ENCODE measurements around the gene LYAR. TPM values are rescaled to one million over a fixed set of nuclear protein-coding genes. Genes with fewer than 3 reads are reported as not detected.

The LYAR gene
- total RNA-seq, 2 experiments from 2014 or later = 97.6 to 106 TPM

DNA sequence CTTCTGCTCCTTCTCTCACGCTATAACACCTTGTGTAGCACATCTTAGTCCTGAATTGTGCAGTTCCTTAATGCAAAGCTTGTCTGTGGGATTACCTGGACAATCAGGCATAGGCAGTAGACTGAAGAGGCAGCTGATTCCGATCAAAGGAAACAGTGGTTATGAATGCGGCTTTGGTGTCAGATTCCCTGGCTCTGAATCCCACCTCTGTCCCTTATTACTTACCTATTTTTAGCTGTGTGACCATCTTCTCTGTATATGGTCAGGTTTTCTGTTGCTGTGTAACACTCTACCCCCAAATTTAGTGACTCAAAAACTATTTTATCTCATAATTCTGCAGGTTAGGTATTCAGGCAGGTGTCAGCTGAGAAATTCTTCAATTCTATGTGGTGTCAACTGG lies 3.3 kb upstream of the LYAR start:
- Mint-ChIP-seq H3K27ac (no peak overlapping the region), H3K4me3 (no peak overlapping the region), H3K9me3 (peaks cover 2% of the 10 kb centered on the region), H3K4me1 (peaks cover 36% of the 10 kb centered on the region), H3K36me3 (peaks cover 24% of the 10 kb centered on the region), H3K27me3 (no peaks in the 10 kb centered on the region)
- DNase-seq = no peak

GRCh38 chr4:4289597-4289940 lies 385 bp downstream of the LYAR start:
- Mint-ChIP-seq H3K36me3 (peaks cover 23% of the 10 kb centered on the region), H3K4me1 (peaks cover 43% of the 10 kb centered on the region), H3K4me3 (peak overlapping the region; percentile 97), H3K27me3 (no peaks in the 10 kb centered on the region), H3K9me3 (no peaks in the 10 kb centered on the region), H3K27ac (peak overlapping the region; percentile 92)
- DNase-seq = no peak

DNA sequence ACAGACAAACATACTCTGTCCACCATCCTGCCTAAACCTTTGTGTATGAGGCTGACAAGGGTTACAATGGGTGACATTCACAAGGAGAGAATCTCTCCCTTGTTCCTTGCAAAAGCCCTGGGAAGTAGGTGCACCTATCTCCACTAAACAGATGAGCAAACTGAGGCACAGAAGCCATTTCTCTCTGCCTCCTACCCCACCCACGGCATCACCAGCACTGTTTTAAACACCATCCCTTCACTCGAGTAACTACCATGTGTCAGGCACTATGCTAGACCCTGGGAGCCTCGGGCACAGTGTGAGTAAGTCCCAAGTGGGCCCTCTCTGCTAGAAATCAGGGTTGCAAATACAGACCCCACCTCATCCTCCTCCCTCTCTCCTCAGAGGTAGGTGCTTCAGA lies 899 bp downstream of the LYAR start:
- H3K9me3 Mint-ChIP-seq = no peaks in the 10 kb centered on the region
- peaks cover 23% of the 10 kb centered on the region for H3K36me3 Mint-ChIP-seq
- H3K27me3 Mint-ChIP-seq = no peaks in the 10 kb centered on the region
- no peak for DNase-seq
- H3K27ac Mint-ChIP-seq = peak overlapping the region; percentile 92
- H3K4me3 Mint-ChIP-seq = peak overlapping the region; percentile 97
- peaks cover 43% of the 10 kb centered on the region for H3K4me1 Mint-ChIP-seq

- Mint-ChIP-seq H3K9me3 (no peaks in the 10 kb centered on the region), H3K27ac (no peak overlapping the region), H3K36me3 (peaks cover 23% of the 10 kb centered on the region), H3K27me3 (no peaks in the 10 kb centered on the region), H3K4me3 (peak overlapping the region; percentile 35), H3K4me1 (peaks cover 40% of the 10 kb centered on the region)
- DNase-seq = no peak
Measured at GRCh38 chr4:4288098-4288497, 1.9 kb downstream of the LYAR start.

GRCh38 chr4:4284827-4285618 lies 4.9 kb downstream of the LYAR start:
- peaks cover 29% of the 10 kb centered on the region for H3K36me3 Mint-ChIP-seq
- no peaks in the 10 kb centered on the region for H3K9me3 Mint-ChIP-seq
- H3K4me3 Mint-ChIP-seq = no peak overlapping the region

DNA sequence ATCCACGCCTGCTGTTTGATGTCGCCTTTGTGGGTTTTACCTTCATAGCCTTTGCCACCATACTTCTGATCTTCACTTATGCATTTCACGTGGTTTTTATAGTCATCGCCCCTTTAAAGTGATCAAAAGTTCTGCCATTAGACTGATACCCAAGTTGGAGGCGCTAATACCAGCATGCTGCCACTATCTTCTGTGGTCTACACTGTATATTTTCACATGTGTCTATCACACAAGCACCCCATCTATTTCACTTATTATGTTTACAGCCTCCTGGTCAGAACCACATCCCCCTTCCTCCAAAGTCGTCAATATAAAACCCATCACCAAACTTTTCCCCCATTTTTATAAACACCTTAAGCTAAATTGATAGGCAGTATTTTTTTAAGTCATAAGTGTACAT lies 8.2 kb downstream of the LYAR start:
- Mint-ChIP-seq H3K36me3 (peaks cover 22% of the 10 kb centered on the region), H3K27me3 (no peaks in the 10 kb centered on the region), H3K4me1 (peaks cover 4% of the 10 kb centered on the region), H3K27ac (no peak overlapping the region), H3K4me3 (no peak overlapping the region), H3K9me3 (no peaks in the 10 kb centered on the region)
- no peak for DNase-seq

More at GRCh38 chr4:4284827-4285618, 4.9 kb downstream of the LYAR start:
- Mint-ChIP-seq H3K27ac (no peak overlapping the region), H3K27me3 (no peaks in the 10 kb centered on the region), H3K4me1 (peaks cover 24% of the 10 kb centered on the region)
- no peak for DNase-seq

GRCh38 chr4:4277531-4277930 lies 12.4 kb downstream of the LYAR start:
- H3K27ac Mint-ChIP-seq = no peak overlapping the region
- no peak for DNase-seq
- no peaks in the 10 kb centered on the region for H3K9me3 Mint-ChIP-seq
- no peaks in the 10 kb centered on the region for H3K27me3 Mint-ChIP-seq
- H3K4me1 Mint-ChIP-seq = no peaks in the 10 kb centered on the region
- H3K36me3 Mint-ChIP-seq = peaks cover 26% of the 10 kb centered on the region
- H3K4me3 Mint-ChIP-seq = no peak overlapping the region

GRCh38 chr4:4274226-4274625 lies 15.7 kb downstream of the LYAR start:
- no peaks in the 10 kb centered on the region for H3K9me3 Mint-ChIP-seq
- peak overlapping the region; percentile 18 for H3K27ac Mint-ChIP-seq
- H3K36me3 Mint-ChIP-seq = peaks cover 34% of the 10 kb centered on the region
- no peak for DNase-seq
- H3K4me3 Mint-ChIP-seq = no peak overlapping the region
- no peaks in the 10 kb centered on the region for H3K27me3 Mint-ChIP-seq
- H3K4me1 Mint-ChIP-seq = peaks cover 4% of the 10 kb centered on the region

DNA sequence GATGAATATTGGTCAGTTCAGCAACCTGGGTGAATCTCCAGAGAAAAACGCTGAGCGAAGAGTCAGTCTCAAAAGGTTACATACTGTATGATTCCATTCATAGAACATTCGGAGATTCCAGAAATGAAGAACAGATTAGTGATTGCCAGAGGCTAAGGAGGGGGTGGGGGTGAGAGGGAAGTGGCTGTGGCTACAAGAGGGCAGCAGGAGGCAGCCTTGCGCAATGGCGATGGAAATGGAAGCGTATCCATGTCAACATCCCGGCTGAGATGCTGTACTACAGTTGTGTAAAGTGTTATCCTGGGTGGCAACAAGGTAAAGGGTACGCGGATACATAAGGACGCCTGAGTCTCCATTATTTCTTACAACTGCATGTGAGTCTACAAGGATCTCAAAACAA lies 18.0 kb downstream of the LYAR start:
- H3K27me3 Mint-ChIP-seq = no peaks in the 10 kb centered on the region
- no peak for DNase-seq
- peaks cover 35% of the 10 kb centered on the region for H3K36me3 Mint-ChIP-seq
- H3K27ac Mint-ChIP-seq = no peak overlapping the region
- no peaks in the 10 kb centered on the region for H3K9me3 Mint-ChIP-seq
- peaks cover 4% of the 10 kb centered on the region for H3K4me1 Mint-ChIP-seq
- no peak overlapping the region for H3K4me3 Mint-ChIP-seq

DNA sequence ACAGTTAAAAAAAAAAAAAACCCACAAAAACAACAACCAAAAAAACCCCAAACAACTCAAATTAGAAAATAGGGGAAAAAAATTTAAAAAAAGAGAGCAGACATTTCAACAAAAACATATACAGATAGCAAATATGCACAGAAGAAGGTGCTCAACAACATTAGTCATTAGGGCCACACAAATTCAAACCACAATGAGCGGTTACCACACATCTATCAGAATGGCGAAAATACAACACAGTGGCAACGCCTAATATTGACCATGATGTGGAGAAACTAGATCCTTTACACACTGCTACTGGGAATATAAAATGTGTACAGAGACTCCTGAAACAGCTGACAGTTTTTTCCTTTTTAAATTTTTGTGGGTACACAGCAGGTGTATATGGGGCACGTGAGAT lies 19.4 kb downstream of the LYAR start:
- Mint-ChIP-seq H3K36me3 (peaks cover 34% of the 10 kb centered on the region), H3K4me1 (peaks cover 4% of the 10 kb centered on the region), H3K27me3 (no peaks in the 10 kb centered on the region), H3K27ac (no peak overlapping the region), H3K9me3 (no peaks in the 10 kb centered on the region), H3K4me3 (no peak overlapping the region)
- no peak for DNase-seq

DNA sequence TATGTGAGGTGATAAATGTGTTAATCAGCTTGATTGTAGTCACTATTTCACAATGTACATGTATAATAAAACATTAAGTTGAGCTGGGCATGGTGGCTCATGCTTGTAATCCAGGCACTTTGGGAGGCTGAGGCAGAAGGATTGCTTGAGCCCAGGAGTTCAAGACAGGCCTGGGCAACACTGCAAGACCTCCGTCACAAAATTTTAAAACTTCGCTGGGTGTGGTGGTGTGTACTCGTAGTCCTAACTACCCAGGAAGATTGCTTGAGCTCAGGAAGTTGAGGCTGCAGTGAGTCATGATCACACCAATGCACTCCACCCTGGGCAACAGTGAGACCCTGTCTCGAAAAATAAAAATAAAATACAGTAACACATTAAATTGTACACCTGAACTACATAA lies 20.1 kb downstream of the LYAR start:
- Mint-ChIP-seq H3K4me1 (peaks cover 4% of the 10 kb centered on the region), H3K36me3 (peaks cover 34% of the 10 kb centered on the region), H3K9me3 (no peaks in the 10 kb centered on the region), H3K27me3 (no peaks in the 10 kb centered on the region), H3K27ac (peak overlapping the region; percentile 10), H3K4me3 (no peak overlapping the region)
- DNase-seq = no peak

GRCh38 chr4:4269331-4269731 lies 20.6 kb downstream of the LYAR start:
- Mint-ChIP-seq H3K27me3 (no peaks in the 10 kb centered on the region), H3K4me3 (no peak overlapping the region), H3K27ac (peak overlapping the region; percentile 10), H3K36me3 (peaks cover 33% of the 10 kb centered on the region), H3K4me1 (peaks cover 4% of the 10 kb centered on the region), H3K9me3 (no peaks in the 10 kb centered on the region)
- DNase-seq = no peak

- DNase-seq = no peak
- peaks cover 31% of the 10 kb centered on the region for H3K36me3 Mint-ChIP-seq
- peaks cover 4% of the 10 kb centered on the region for H3K4me1 Mint-ChIP-seq
- H3K9me3 Mint-ChIP-seq = no peaks in the 10 kb centered on the region
- H3K27me3 Mint-ChIP-seq = no peaks in the 10 kb centered on the region
- H3K27ac Mint-ChIP-seq = peak overlapping the region; percentile 66
- no peak overlapping the region for H3K4me3 Mint-ChIP-seq
Measured at GRCh38 chr4:4268776-4269175, 21.2 kb downstream of the LYAR start.

GRCh38 chr4:4267981-4268380 lies 22.0 kb downstream of the LYAR start:
- no peak overlapping the region for H3K27ac Mint-ChIP-seq
- H3K9me3 Mint-ChIP-seq = no peaks in the 10 kb centered on the region
- peaks cover 4% of the 10 kb centered on the region for H3K4me1 Mint-ChIP-seq
- H3K4me3 Mint-ChIP-seq = no peak overlapping the region
- no peaks in the 10 kb centered on the region for H3K27me3 Mint-ChIP-seq
- no peak for DNase-seq
- H3K36me3 Mint-ChIP-seq = peaks cover 28% of the 10 kb centered on the region

DNA sequence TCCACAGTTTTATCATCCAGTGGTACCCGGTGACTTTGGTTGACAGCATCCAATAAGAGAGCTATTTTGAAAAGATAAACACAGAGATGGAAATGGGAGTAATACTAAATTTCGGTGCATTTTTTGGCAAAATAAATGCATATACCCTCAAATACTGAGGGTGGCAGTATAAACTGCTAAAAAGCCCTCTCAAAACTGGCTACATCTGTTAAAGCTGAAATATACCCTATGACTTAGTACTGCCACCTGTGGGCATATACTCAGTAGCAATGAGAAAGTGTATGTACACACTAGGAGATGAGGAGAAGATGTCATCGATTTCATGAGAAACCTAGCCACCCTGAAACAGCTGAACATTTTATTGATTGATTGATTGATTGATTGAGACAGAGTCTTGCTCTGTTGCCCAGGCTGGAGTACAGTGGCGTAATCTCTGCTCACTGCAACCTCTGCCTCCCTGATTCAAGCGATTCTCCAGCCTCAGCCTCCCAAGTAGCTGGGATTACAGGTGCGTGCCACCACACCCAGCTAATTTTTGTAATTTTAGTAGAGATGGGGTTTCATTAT lies 29.7 kb downstream of the LYAR start:
- no peaks in the 10 kb centered on the region for H3K27me3 Mint-ChIP-seq

GRCh38 chr4:4259484-4260100 lies 30.4 kb downstream of the LYAR start:
- Mint-ChIP-seq H3K27me3 (no peaks in the 10 kb centered on the region), H3K27ac (no peak overlapping the region), H3K4me3 (no peak overlapping the region), H3K36me3 (no peaks in the 10 kb centered on the region), H3K4me1 (no peaks in the 10 kb centered on the region), H3K9me3 (no peaks in the 10 kb centered on the region)
- DNase-seq = no peak

More for the DNA sequence above, 29.7 kb downstream of the LYAR start:
- H3K4me1 Mint-ChIP-seq = no peaks in the 10 kb centered on the region
- DNase-seq = no peak
- no peak overlapping the region for H3K27ac Mint-ChIP-seq
- no peak overlapping the region for H3K4me3 Mint-ChIP-seq
- no peaks in the 10 kb centered on the region for H3K9me3 Mint-ChIP-seq
- no peaks in the 10 kb centered on the region for H3K36me3 Mint-ChIP-seq
